Type B pancreatic cell (in vitro differentiated cells): ENCODE data around the gene KAZALD1. TPM values are rescaled to one million over a fixed set of nuclear protein-coding genes. Genes with fewer than 3 reads are reported as not detected.

Source experiments
- DNase-seq: peaks from one replicate; pipeline ENCODE4 v3.0.0; 2021; ENCODE audit warnings: mixed read lengths; ENCODE audit not compliant: unreplicated experiment; ENCODE audit errors: extremely low spot score
- H3K27ac Mint-ChIP-seq: 2 replicates; pipeline ENCODE4 v1.8.0; 2021; ENCODE audit warnings: mild to moderate bottlenecking, mixed read lengths
- H3K27me3 Mint-ChIP-seq: 2 replicates; pipeline ENCODE4 v1.8.0; 2021; ENCODE audit warnings: mixed read lengths
- H3K36me3 Mint-ChIP-seq: 2 replicates; pipeline ENCODE4 v1.8.0; 2021; ENCODE audit warnings: mixed read lengths
- H3K4me1 Mint-ChIP-seq: one replicate; pipeline ENCODE4 v1.8.0; 2021; ENCODE audit warnings: mixed read lengths; ENCODE audit not compliant: unreplicated experiment
- H3K4me3 Mint-ChIP-seq: 2 replicates; pipeline ENCODE4 v1.8.0; 2021; ENCODE audit warnings: mild to moderate bottlenecking, mixed read lengths
- H3K9me3 Mint-ChIP-seq: 2 replicates; pipeline ENCODE4 v1.8.0; 2021; ENCODE audit warnings: mixed read lengths
- total RNA-seq: library from RNA; stranded (reverse); gene quantifications from 2 replicates; pipeline ENCODE4 v1.2.1, GENCODE V29; 2021; ENCODE audit warnings: low replicate concordance
- TF ChIP-seq, protein P1 (sequence below): fragments of 200-600 bp; sonication (generic); conservative IDR thresholded peaks from 2 replicates; pipeline ENCODE4 v1.5.0; 2021; ENCODE audit warnings: antibody characterized with exemption, mild to moderate bottlenecking

KAZALD1 gene
- total RNA-seq, 1 donor from 2014 or later: 17.1 TPM

GRCh38 chr10:101028446-101029337 lies 33.1 kb upstream of the KAZALD1 start:
- no peak overlapping the region for H3K27ac Mint-ChIP-seq
- no peak overlapping the region for H3K4me3 Mint-ChIP-seq
- TF ChIP-seq, protein P1, sequence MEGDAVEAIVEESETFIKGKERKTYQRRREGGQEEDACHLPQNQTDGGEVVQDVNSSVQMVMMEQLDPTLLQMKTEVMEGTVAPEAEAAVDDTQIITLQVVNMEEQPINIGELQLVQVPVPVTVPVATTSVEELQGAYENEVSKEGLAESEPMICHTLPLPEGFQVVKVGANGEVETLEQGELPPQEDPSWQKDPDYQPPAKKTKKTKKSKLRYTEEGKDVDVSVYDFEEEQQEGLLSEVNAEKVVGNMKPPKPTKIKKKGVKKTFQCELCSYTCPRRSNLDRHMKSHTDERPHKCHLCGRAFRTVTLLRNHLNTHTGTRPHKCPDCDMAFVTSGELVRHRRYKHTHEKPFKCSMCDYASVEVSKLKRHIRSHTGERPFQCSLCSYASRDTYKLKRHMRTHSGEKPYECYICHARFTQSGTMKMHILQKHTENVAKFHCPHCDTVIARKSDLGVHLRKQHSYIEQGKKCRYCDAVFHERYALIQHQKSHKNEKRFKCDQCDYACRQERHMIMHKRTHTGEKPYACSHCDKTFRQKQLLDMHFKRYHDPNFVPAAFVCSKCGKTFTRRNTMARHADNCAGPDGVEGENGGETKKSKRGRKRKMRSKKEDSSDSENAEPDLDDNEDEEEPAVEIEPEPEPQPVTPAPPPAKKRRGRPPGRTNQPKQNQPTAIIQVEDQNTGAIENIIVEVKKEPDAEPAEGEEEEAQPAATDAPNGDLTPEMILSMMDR: no peak

DNA sequence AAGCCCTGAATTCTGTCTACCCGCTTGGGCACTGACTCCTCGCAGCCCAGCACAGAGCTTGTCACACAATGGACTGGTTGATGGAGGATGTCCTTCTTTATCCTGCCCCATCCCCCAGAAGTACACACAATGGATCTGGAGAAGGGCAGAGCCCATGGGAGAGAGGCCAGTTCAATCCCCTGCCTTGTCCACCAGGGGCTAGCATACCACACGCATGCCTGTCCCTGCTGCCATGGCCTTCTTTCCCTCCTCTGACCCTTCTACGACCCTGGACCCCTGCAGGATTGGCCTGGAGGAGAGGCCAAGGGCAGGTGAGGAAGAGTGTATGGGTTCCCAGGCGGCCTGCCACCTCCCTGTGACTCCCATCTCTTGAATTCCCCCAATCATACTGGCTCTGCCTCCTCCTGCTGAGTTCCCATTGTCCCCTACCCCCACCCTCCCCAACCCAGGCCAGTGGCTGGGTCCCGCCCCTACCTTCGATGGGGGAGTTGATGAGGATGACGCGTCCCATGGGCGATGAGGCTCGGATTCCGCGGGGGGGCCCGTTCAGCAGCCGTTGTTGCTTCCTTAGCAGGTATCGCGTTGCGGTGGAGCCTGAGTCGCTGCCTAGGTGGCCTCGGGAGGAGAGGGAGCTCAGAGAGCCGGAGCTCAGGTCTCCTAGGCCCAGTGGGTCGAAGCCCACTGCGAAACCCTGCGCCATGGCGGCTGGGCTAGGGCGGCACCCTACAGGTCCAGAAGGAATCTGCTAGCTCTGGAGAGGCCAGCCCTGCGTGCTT lies 32.1 kb upstream of the KAZALD1 start:
- no peak for DNase-seq
- peaks cover 29% of the 10 kb centered on the region for H3K27me3 Mint-ChIP-seq
- H3K4me1 Mint-ChIP-seq: peaks cover 30% of the 10 kb centered on the region
- H3K9me3 Mint-ChIP-seq: no peaks in the 10 kb centered on the region
- peak overlapping the region; percentile 66 for H3K27ac Mint-ChIP-seq
- TF ChIP-seq, protein P1: peak; percentile 60
- no peaks in the 10 kb centered on the region for H3K36me3 Mint-ChIP-seq
- no peak overlapping the region for H3K4me3 Mint-ChIP-seq

More at GRCh38 chr10:101028446-101029337, 33.1 kb upstream of the KAZALD1 start:
- H3K9me3 Mint-ChIP-seq: no peaks in the 10 kb centered on the region
- peaks cover 25% of the 10 kb centered on the region for H3K27me3 Mint-ChIP-seq
- no peaks in the 10 kb centered on the region for H3K36me3 Mint-ChIP-seq
- H3K4me1 Mint-ChIP-seq: peaks cover 30% of the 10 kb centered on the region
- DNase-seq: no peak

GRCh38 chr10:101030496-101031127 lies 31.2 kb upstream of the KAZALD1 start:
- H3K27me3 Mint-ChIP-seq: peaks cover 32% of the 10 kb centered on the region
- no peaks in the 10 kb centered on the region for H3K36me3 Mint-ChIP-seq
- no peak for DNase-seq
- TF ChIP-seq, protein P1: no peak
- H3K4me1 Mint-ChIP-seq: peaks cover 30% of the 10 kb centered on the region
- peak overlapping the region; percentile 94 for H3K4me3 Mint-ChIP-seq
- H3K9me3 Mint-ChIP-seq: no peaks in the 10 kb centered on the region
- H3K27ac Mint-ChIP-seq: peak overlapping the region; percentile 98

- Mint-ChIP-seq H3K9me3 (no peaks in the 10 kb centered on the region), H3K36me3 (no peaks in the 10 kb centered on the region), H3K4me3 (peak within 1 kb of the TSS; percentile 94), H3K4me1 (peaks cover 30% of the 10 kb centered on the region), H3K27me3 (peaks cover 37% of the 10 kb centered on the region), H3K27ac (peak within 1 kb of the TSS; percentile 98)
- TF ChIP-seq, protein P1: no peak
- peak; percentile 95 for DNase-seq
Measured at GRCh38 chr10:101031128-101031795, 30.5 kb upstream of the KAZALD1 start, which contains the start of the genes PDZD7 and SFXN3. TSS of gene PDZD7 (minus strand) at chr10:101031129. CDS start at chr10:101030219, 910 bp downstream. TSS of gene SFXN3 (plus strand) at chr10:101031234. CDS start at chr10:101034695, 3,461 bp downstream.
